ENCODE results near the gene FAM200C. TPM values are rescaled to one million over a fixed set of nuclear protein-coding genes. Genes with fewer than 3 reads are reported as not detected.

Gene FAM200C
- total and polyA plus RNA-seq, 2 donors (not counting 1 experiment from before 2014, with no cell fraction given) = 4.0 to 5.3 TPM

GRCh38 chr5:160436017-160436416 lies 36.2 kb upstream of the FAM200C start:
- no peak for DNase-seq (ENCODE audit: low read depth in 2 of 2)
- peaks cover 6% of the 10 kb centered on the region for H3K4me1 ChIP-seq (ENCODE audit: control insufficient read depth, extremely low read depth, insufficient read depth, low read length)
- no peak overlapping the region for H3K4me3 ChIP-seq (replicated peaks in 1 of 4; ENCODE audit: control extremely low read depth in 1 of 4, insufficient read depth in 1 of 4, low read depth in 3 of 4, low read length in 4 of 4)
- no peak overlapping the region for H3K27ac ChIP-seq (ENCODE audit: insufficient read depth, low read length)
- H3K79me2 ChIP-seq (ENCODE audit: control insufficient read depth, insufficient read depth, low read length) = no peaks in the 10 kb centered on the region
- H3K4me2 ChIP-seq (ENCODE audit: extremely low read depth, insufficient read depth, low read length) = no peak overlapping the region
- peaks cover 3% of the 10 kb centered on the region for H3K27me3 ChIP-seq (ENCODE audit: control insufficient read depth, insufficient read depth, low read length)
- no peak overlapping the region for H2AFZ ChIP-seq (ENCODE audit: low read length)
- H3K36me3 ChIP-seq (ENCODE audit: control insufficient read depth, insufficient read depth, low read length) = no peaks in the 10 kb centered on the region
- TF ChIP-seq CTCF (conservative IDR thresholded peaks at IDR 0.05 in 1 of 2, IDR thresholded peaks at IDR 0.05 in 1 of 2; ENCODE audit: low read depth in 1 of 2, low read length in 2 of 2) (no peak), EZH2 (IDR thresholded peaks at IDR 0.05; ENCODE audit: low read length, missing control alignments) (no peak)
- H4K20me1 ChIP-seq (ENCODE audit: control insufficient read depth, extremely low read depth, insufficient read depth, low read length) = no peaks in the 10 kb centered on the region
- H3K9ac ChIP-seq (ENCODE audit: insufficient read depth, low read length) = no peak overlapping the region
- no peaks in the 10 kb centered on the region for H3K9me3 ChIP-seq (ENCODE audit: control insufficient read depth, insufficient read depth, low read depth, low read length)

DNA sequence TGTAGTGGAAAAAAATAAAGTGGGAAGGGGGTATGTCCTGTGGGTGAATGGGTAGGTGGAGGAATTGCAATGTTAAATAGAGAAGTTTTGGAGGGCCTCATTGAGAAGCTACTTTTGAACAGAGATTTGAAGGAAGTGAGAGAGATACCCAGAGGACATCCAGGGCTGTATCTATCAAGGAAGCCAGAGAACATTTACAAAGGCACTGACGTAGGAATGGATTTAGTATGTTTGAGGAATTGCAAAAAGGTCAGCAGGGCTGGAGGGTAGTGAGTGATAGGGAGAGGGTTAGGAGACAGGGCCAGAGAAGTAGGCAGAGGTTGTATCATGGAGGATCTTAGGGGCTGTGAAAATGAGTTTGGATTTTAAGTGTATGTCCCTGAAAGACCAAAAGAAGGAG lies 35.7 kb upstream of the FAM200C start:
- no peaks in the 10 kb centered on the region for H3K9me3 ChIP-seq (ENCODE audit: control insufficient read depth, insufficient read depth, low read depth, low read length)

GRCh38 chr5:160434022-160434531 lies 34.2 kb upstream of the FAM200C start:
- H3K4me3 ChIP-seq (replicated peaks in 1 of 4; ENCODE audit: control extremely low read depth in 1 of 4, insufficient read depth in 1 of 4, low read depth in 3 of 4, low read length in 4 of 4) = no peak overlapping the region
- H3K27ac ChIP-seq (ENCODE audit: insufficient read depth, low read length) = no peak overlapping the region
- no peak overlapping the region for H3K4me2 ChIP-seq (ENCODE audit: extremely low read depth, insufficient read depth, low read length)
- H3K36me3 ChIP-seq (ENCODE audit: control insufficient read depth, insufficient read depth, low read length) = no peaks in the 10 kb centered on the region
- DNase-seq (ENCODE audit: low read depth in 2 of 2) = peak in 1 of 2 donors; percentile 64
- no peaks in the 10 kb centered on the region for H3K79me2 ChIP-seq (ENCODE audit: control insufficient read depth, insufficient read depth, low read length)
- H3K27me3 ChIP-seq (ENCODE audit: control insufficient read depth, insufficient read depth, low read length) = peaks cover 3% of the 10 kb centered on the region
- peaks cover 6% of the 10 kb centered on the region for H3K4me1 ChIP-seq (ENCODE audit: control insufficient read depth, extremely low read depth, insufficient read depth, low read length)
- H3K9me3 ChIP-seq (ENCODE audit: control insufficient read depth, insufficient read depth, low read depth, low read length) = no peaks in the 10 kb centered on the region
- H3K9ac ChIP-seq (ENCODE audit: insufficient read depth, low read length) = no peak overlapping the region
- H4K20me1 ChIP-seq (ENCODE audit: control insufficient read depth, extremely low read depth, insufficient read depth, low read length) = no peaks in the 10 kb centered on the region
- no peak overlapping the region for H2AFZ ChIP-seq (ENCODE audit: low read length)
- TF ChIP-seq EZH2 (IDR thresholded peaks at IDR 0.05; ENCODE audit: low read length, missing control alignments) (no peak), CTCF (conservative IDR thresholded peaks at IDR 0.05 in 1 of 2, IDR thresholded peaks at IDR 0.05 in 1 of 2; ENCODE audit: low read depth in 1 of 2, low read length in 2 of 2) (no peak)

More for the DNA sequence above, 35.7 kb upstream of the FAM200C start:
- H3K79me2 ChIP-seq (ENCODE audit: control insufficient read depth, insufficient read depth, low read length) = no peaks in the 10 kb centered on the region
- peaks cover 3% of the 10 kb centered on the region for H3K27me3 ChIP-seq (ENCODE audit: control insufficient read depth, insufficient read depth, low read length)
- no peak overlapping the region for H2AFZ ChIP-seq (ENCODE audit: low read length)
- no peaks in the 10 kb centered on the region for H4K20me1 ChIP-seq (ENCODE audit: control insufficient read depth, extremely low read depth, insufficient read depth, low read length)
- no peak overlapping the region for H3K4me3 ChIP-seq (replicated peaks in 1 of 4; ENCODE audit: control extremely low read depth in 1 of 4, insufficient read depth in 1 of 4, low read depth in 3 of 4, low read length in 4 of 4)
- no peak for DNase-seq (ENCODE audit: low read depth in 2 of 2)
- no peak overlapping the region for H3K27ac ChIP-seq (ENCODE audit: insufficient read depth, low read length)
- TF ChIP-seq EZH2 (IDR thresholded peaks at IDR 0.05; ENCODE audit: low read length, missing control alignments) (no peak), CTCF (conservative IDR thresholded peaks at IDR 0.05 in 1 of 2, IDR thresholded peaks at IDR 0.05 in 1 of 2; ENCODE audit: low read depth in 1 of 2, low read length in 2 of 2) (no peak)
- H3K4me1 ChIP-seq (ENCODE audit: control insufficient read depth, extremely low read depth, insufficient read depth, low read length) = peaks cover 6% of the 10 kb centered on the region
- H3K4me2 ChIP-seq (ENCODE audit: extremely low read depth, insufficient read depth, low read length) = no peak overlapping the region
- H3K9ac ChIP-seq (ENCODE audit: insufficient read depth, low read length) = no peak overlapping the region
- no peaks in the 10 kb centered on the region for H3K36me3 ChIP-seq (ENCODE audit: control insufficient read depth, insufficient read depth, low read length)

All from fibroblast of lung (primary cell).